ENCODE results near the gene DNAJC8.

DNA sequence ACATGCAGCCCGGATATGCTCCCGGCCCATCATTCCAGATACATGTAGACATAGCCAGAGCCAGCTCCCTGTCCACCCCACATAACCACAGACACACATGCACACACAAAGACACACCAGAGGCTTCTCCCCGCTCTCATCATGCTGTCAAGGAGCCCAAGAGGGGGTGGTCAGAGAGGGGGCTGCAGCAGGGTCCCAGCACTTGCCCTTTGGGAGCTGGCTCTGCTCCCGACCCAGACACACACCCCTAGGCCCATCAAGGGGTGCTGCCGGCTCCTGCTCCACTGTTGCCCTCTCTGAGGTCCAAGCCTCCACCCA lies 58.9 kb downstream of the DNAJC8 start:
- TF ChIP-seq, protein P1, sequence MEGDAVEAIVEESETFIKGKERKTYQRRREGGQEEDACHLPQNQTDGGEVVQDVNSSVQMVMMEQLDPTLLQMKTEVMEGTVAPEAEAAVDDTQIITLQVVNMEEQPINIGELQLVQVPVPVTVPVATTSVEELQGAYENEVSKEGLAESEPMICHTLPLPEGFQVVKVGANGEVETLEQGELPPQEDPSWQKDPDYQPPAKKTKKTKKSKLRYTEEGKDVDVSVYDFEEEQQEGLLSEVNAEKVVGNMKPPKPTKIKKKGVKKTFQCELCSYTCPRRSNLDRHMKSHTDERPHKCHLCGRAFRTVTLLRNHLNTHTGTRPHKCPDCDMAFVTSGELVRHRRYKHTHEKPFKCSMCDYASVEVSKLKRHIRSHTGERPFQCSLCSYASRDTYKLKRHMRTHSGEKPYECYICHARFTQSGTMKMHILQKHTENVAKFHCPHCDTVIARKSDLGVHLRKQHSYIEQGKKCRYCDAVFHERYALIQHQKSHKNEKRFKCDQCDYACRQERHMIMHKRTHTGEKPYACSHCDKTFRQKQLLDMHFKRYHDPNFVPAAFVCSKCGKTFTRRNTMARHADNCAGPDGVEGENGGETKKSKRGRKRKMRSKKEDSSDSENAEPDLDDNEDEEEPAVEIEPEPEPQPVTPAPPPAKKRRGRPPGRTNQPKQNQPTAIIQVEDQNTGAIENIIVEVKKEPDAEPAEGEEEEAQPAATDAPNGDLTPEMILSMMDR (conservative IDR thresholded peaks at IDR 0.05 in 1 of 2, IDR thresholded peaks at IDR 0.05 in 1 of 2; ENCODE audit: extremely low read depth in 1 of 2, insufficient read depth in 1 of 2, low read depth in 1 of 2, low read length in 2 of 2) = no peak
- TF ChIP-seq EZH2 (IDR thresholded peaks at IDR 0.05; ENCODE audit: borderline replicate concordance, low read length) = no peak

Data from mammary epithelial cell (primary cell).